GM19043 (cell line): ENCODE measurements around the gene NLK.

Experiments used
- ATAC-seq: cut with Tn5 transposase; IDR thresholded peaks from one replicate; pipeline ENCODE4 v1.9.1; 2021; ENCODE audit warnings: low read depth; ENCODE audit not compliant: unreplicated experiment

Gene NLK

GRCh38 chr17:28105501-28105900, 63.0 kb downstream of the NLK start:
- no peak for ATAC-seq

- no peak for ATAC-seq
Observed at GRCh38 chr17:28110184-28110583, 67.7 kb downstream of the NLK start.

GRCh38 chr17:28112181-28112580, 69.7 kb downstream of the NLK start:
- ATAC-seq = no peak

- ATAC-seq = no peak
Observed at GRCh38 chr17:28112606-28113005, 70.1 kb downstream of the NLK start.

- ATAC-seq = no peak
Observed at GRCh38 chr17:28113269-28113668, 70.8 kb downstream of the NLK start.

GRCh38 chr17:28115046-28115445, 72.6 kb downstream of the NLK start:
- ATAC-seq = no peak

- ATAC-seq = no peak
Observed at GRCh38 chr17:28117304-28117703, 74.8 kb downstream of the NLK start.

GRCh38 chr17:28118362-28118761, 75.9 kb downstream of the NLK start:
- ATAC-seq = no peak

- ATAC-seq = no peak
Observed at GRCh38 chr17:28119046-28119445, 76.6 kb downstream of the NLK start.

- ATAC-seq = no peak
Observed at GRCh38 chr17:28119560-28119959, 77.1 kb downstream of the NLK start.

GRCh38 chr17:28120766-28121165, 78.3 kb downstream of the NLK start:
- no peak for ATAC-seq

- ATAC-seq = no peak
Observed at GRCh38 chr17:28124962-28125361, 82.5 kb downstream of the NLK start.

- ATAC-seq = no peak
Observed at GRCh38 chr17:28125526-28126378, 83.3 kb downstream of the NLK start.

GRCh38 chr17:28127196-28127595, 84.7 kb downstream of the NLK start:
- no peak for ATAC-seq

- ATAC-seq = no peak
Observed at GRCh38 chr17:28128779-28129178, 86.3 kb downstream of the NLK start.

- ATAC-seq = no peak
Observed at GRCh38 chr17:28130472-28130871, 88.0 kb downstream of the NLK start.

- no peak for ATAC-seq
Observed at GRCh38 chr17:28131599-28131998, 89.1 kb downstream of the NLK start.

- no peak for ATAC-seq
Observed at GRCh38 chr17:28133562-28133970, 91.1 kb downstream of the NLK start.

GRCh38 chr17:28136923-28137322, 94.4 kb downstream of the NLK start:
- ATAC-seq = no peak

GRCh38 chr17:28139822-28140221, 97.3 kb downstream of the NLK start:
- no peak for ATAC-seq

GRCh38 chr17:28141313-28141712, 98.8 kb downstream of the NLK start:
- ATAC-seq = no peak

GRCh38 chr17:28141773-28142172, 99.3 kb downstream of the NLK start:
- ATAC-seq = no peak

- ATAC-seq = no peak
Observed at GRCh38 chr17:28142305-28142704, 99.8 kb downstream of the NLK start.
